Measurements from ENCODE around the gene TAF5.

DNA sequence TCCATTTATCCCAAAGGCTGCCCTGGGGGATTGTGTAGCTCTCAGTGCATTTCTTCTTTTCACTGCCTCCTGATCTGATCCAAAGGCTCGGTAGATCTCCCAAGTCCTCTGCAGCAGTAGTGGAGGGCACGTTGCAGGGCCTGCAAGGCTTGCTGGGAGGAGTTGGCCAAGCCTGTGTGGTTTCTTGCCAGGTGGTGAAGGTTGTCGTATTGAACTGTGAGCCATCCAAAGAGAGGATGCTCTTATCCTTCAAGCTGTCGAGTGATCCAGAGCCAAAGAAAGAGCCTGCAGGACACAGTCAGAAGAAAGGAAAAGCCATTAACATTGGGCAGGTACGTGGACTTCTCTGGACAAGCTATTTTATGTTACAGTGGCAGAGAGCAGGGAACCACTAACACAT lies 49.8 kb downstream of the TAF5 start:
- TF ChIP-seq, protein P1, sequence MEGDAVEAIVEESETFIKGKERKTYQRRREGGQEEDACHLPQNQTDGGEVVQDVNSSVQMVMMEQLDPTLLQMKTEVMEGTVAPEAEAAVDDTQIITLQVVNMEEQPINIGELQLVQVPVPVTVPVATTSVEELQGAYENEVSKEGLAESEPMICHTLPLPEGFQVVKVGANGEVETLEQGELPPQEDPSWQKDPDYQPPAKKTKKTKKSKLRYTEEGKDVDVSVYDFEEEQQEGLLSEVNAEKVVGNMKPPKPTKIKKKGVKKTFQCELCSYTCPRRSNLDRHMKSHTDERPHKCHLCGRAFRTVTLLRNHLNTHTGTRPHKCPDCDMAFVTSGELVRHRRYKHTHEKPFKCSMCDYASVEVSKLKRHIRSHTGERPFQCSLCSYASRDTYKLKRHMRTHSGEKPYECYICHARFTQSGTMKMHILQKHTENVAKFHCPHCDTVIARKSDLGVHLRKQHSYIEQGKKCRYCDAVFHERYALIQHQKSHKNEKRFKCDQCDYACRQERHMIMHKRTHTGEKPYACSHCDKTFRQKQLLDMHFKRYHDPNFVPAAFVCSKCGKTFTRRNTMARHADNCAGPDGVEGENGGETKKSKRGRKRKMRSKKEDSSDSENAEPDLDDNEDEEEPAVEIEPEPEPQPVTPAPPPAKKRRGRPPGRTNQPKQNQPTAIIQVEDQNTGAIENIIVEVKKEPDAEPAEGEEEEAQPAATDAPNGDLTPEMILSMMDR (conservative IDR thresholded peaks at IDR 0.05; ENCODE audit: low read depth in 2 of 2): no peak
- TF ChIP-seq NANOG (IDR thresholded peaks at IDR 0.05; ENCODE audit: borderline replicate concordance) (no peak), EZH2phosphoT487 (IDR thresholded peaks at IDR 0.05; ENCODE audit: unreplicated experiment) (no peak), POLR2AphosphoS5 (IDR thresholded peaks at IDR 0.05; ENCODE audit: low read depth) (no peak), EZH2 (IDR thresholded peaks at IDR 0.05; ENCODE audit: low read depth, unreplicated experiment) (no peak)
- TF ChIP-seq, protein P2, sequence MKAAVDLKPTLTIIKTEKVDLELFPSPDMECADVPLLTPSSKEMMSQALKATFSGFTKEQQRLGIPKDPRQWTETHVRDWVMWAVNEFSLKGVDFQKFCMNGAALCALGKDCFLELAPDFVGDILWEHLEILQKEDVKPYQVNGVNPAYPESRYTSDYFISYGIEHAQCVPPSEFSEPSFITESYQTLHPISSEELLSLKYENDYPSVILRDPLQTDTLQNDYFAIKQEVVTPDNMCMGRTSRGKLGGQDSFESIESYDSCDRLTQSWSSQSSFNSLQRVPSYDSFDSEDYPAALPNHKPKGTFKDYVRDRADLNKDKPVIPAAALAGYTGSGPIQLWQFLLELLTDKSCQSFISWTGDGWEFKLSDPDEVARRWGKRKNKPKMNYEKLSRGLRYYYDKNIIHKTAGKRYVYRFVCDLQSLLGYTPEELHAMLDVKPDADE (IDR thresholded peaks at IDR 0.05): no peak
- TF ChIP-seq, protein P3, sequence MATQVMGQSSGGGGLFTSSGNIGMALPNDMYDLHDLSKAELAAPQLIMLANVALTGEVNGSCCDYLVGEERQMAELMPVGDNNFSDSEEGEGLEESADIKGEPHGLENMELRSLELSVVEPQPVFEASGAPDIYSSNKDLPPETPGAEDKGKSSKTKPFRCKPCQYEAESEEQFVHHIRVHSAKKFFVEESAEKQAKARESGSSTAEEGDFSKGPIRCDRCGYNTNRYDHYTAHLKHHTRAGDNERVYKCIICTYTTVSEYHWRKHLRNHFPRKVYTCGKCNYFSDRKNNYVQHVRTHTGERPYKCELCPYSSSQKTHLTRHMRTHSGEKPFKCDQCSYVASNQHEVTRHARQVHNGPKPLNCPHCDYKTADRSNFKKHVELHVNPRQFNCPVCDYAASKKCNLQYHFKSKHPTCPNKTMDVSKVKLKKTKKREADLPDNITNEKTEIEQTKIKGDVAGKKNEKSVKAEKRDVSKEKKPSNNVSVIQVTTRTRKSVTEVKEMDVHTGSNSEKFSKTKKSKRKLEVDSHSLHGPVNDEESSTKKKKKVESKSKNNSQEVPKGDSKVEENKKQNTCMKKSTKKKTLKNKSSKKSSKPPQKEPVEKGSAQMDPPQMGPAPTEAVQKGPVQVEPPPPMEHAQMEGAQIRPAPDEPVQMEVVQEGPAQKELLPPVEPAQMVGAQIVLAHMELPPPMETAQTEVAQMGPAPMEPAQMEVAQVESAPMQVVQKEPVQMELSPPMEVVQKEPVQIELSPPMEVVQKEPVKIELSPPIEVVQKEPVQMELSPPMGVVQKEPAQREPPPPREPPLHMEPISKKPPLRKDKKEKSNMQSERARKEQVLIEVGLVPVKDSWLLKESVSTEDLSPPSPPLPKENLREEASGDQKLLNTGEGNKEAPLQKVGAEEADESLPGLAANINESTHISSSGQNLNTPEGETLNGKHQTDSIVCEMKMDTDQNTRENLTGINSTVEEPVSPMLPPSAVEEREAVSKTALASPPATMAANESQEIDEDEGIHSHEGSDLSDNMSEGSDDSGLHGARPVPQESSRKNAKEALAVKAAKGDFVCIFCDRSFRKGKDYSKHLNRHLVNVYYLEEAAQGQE (IDR thresholded peaks at IDR 0.05; ENCODE audit: unreplicated experiment): no peak
